ENCODE results near the gene FTH1.

The FTH1 gene

DNA sequence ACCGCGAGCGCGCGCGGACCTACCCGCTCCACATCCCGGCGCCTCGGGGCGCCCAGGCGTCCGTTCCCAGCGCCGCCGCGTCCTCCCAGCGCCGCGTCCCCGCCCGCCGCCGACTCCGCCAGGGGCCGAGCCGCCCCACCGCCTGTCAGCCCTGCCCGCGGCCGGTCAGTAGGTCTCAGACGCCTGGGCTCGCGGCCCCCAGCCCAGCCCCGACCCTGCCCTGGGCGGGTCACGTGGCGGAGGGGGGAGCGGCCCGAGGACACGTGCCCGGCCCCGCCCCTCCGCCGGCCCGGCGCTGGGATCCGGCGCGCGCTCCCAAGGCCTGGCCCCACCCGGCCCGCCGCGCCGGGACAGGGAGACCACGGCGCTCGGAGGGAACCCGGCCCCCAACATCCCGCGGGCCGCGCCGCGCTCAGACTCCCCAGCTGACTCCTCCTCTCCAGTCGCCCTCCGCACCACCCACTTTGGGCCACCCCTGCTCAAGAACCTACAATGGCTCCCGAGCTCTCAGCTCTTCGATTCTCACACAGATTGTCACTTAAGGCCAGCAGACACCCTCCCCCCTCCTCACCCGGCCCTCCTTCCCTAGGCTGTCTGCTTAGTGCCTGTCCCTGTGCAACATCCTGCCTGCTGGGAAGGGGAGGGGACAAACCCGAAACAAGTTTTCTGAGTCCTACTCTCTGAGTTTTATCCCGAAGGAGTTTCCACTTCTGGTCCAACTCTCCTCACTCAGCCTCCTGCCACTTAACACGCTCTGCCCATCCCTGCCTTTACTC, 49.9 kb downstream of the FTH1 start, which contains the start of gene RAB3IL1:
TSS of gene RAB3IL1 (minus strand) at position 233 of the 776 bp plus-strand sequence. CDS start at position 34, 199 bp downstream.
- in situ Hi-C loops (cut with MboI; ENCODE audit: low sequenced_read_pairs): no loop called here

- in situ Hi-C loops (cut with MboI; ENCODE audit: low sequenced_read_pairs): no loop called here
Measured at GRCh38 chr11:61916737-61917333, 50.6 kb downstream of the FTH1 start.

DNA sequence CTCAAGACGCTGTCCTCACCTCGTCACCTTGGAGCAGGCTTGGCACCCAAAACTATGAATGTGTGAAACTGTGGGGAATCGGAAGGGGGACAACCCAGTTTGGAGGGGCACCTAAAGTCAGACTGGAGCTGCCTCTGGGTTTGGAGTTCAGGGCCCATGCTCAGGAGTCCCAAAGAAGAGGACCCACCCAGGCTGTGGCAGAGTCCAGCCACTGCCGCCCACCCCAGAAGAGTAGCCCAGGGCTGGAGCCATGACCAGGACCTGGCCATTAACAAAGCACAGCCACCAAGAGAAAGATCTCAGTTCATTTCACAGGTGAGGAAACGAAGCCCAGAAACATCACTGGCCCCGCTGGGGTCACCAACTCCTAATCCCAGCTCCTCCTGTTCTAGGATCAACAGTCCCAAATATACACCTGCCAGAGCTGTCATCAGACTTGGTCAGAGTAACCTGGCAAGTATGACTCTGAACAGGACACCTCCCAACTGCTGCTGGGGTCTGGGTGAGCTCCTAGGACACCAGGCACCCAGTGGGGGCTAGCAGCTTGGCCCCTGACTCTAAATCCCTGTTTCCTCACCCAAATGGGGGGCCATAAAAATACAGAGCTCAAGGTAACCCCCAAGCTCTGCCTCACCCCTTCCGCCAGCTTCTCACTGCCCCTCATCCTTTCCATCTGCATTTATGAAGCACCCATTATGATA, 52.8 kb downstream of the FTH1 start:
- in situ Hi-C loops (cut with MboI; ENCODE audit: low sequenced_read_pairs): no loop called here
